ENCODE results near the gene LRIG3.

DNA sequence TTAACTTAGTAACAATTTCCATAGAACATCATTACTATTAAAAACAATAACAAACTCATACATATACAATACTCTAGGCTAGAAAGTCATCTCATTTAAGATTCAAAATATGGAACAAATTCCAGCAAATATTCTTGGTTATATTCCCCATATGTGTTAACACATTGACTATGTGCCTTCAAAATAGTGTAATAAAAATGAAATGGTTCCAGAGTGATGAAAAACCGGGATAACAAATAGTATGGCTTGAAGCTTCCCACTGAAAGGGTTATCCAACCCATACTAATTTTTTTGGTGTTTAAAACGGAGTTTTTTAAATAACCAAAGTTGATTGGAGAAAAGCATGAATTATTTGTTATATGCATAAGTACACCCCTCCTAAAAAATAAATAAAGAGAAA is 5.3 kb downstream of the LRIG3 start:
- TF ChIP-seq, protein P1, sequence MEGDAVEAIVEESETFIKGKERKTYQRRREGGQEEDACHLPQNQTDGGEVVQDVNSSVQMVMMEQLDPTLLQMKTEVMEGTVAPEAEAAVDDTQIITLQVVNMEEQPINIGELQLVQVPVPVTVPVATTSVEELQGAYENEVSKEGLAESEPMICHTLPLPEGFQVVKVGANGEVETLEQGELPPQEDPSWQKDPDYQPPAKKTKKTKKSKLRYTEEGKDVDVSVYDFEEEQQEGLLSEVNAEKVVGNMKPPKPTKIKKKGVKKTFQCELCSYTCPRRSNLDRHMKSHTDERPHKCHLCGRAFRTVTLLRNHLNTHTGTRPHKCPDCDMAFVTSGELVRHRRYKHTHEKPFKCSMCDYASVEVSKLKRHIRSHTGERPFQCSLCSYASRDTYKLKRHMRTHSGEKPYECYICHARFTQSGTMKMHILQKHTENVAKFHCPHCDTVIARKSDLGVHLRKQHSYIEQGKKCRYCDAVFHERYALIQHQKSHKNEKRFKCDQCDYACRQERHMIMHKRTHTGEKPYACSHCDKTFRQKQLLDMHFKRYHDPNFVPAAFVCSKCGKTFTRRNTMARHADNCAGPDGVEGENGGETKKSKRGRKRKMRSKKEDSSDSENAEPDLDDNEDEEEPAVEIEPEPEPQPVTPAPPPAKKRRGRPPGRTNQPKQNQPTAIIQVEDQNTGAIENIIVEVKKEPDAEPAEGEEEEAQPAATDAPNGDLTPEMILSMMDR (IDR thresholded peaks at IDR 0.05) = no peak
- TF ChIP-seq POLR2A (IDR thresholded peaks at IDR 0.05) = no peak

Measured in adrenal gland (tissue), 5 donors.